CD4-positive, alpha-beta T cell treated with Interleukin-6 for 4 hours (primary cell): ENCODE results near the gene HOXB2.

Experiments
- DNase-seq: peaks from one replicate; pipeline ENCODE4 v3.0.0-alpha.2; 2020; ENCODE audit warnings: mixed read lengths

Gene HOXB2

DNA sequence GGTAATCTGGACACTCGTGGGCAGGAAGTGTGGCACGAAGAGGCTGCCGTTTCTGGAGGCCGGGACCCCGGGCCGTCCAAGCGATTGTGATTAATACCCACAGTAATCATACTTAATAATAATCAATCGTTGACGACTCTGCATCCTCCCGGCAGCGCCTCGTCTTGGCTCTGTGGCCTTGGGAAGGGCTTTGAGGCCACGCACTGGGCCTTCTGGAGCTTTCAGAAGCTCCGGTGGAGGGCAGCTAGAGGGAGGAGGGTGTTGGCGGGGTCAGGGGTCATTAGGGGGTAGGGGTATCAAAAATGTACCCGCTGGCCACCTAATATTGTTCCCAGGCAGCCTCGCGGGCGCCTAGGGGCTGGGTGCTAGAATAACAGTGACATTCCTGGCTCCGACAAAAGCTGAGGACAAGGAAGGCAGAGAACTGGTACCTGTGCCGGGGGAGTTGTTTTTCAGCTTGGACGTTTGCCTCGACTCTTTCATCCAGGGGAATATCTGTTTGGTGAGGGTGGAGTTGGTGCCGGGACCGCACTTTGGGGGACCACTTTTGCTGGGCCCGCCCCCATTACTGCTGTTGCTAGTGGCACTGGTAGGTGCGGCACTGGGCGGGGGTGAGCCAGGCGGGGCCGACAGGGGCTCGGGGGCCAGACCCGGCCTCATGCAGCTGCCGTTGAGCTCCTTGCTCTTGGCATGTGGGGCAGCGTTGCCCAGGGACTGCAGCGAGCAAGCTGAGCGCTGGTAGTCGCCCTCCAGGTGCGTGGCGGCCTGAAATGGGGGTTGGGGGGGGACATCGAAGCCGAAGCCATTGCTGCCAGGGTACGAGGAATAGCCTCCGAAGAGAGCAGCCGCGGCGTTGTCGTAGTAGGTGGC is 6.9 kb upstream of the HOXB2 start:
- no peak for DNase-seq

DNA sequence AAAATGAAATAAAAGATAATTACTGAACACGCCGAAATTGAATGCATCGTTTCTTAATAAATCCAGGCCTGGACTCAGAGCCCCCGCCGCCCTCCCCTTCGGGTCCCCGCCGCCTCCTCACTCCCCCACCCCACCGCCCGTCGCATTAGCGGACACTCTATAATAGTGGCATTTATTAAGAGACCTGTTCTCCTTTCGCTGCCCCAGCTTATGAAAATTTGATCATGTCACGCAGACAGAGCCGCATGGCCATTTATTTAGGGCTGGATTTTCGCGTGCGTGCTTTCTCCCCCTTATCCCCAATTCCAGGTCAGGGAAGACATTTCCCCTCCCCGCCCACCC is 6.3 kb upstream of the HOXB2 start:
- DNase-seq: no peak

DNA sequence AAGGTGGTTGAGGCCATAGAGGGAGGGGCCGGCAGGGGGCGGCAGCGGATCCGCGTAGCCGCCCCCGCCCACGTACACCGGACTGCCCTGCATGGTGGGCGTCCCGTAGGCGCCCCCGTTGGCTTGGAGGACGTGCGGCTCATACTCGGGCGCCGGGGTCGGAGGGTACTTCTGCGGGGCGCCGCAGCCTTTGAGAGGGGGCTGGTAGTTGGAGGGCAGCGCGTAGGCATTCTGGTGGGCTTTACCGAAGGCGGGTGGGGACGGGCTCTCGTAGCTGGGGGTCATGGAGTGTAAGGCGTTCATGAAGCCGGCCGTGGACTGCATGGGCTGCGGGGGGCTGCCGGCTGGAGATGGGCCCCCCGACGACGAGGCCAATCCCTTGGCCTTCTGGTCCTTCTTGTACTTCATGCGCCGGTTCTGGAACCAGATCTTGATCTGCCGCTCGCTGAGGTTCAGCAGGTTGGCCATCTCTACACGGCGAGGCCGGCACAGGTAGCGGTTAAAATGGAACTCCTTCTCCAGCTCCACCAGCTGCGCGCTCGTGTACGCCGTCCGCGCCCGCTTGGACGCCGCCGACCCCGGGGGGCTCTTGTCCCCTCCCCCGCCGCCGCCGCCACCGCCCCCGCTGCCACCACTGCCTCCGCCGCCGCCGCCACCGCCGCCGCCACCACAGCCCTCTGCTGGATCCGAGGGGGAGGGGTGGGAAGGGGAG is 5.7 kb upstream of the HOXB2 start:
- DNase-seq: no peak

DNA sequence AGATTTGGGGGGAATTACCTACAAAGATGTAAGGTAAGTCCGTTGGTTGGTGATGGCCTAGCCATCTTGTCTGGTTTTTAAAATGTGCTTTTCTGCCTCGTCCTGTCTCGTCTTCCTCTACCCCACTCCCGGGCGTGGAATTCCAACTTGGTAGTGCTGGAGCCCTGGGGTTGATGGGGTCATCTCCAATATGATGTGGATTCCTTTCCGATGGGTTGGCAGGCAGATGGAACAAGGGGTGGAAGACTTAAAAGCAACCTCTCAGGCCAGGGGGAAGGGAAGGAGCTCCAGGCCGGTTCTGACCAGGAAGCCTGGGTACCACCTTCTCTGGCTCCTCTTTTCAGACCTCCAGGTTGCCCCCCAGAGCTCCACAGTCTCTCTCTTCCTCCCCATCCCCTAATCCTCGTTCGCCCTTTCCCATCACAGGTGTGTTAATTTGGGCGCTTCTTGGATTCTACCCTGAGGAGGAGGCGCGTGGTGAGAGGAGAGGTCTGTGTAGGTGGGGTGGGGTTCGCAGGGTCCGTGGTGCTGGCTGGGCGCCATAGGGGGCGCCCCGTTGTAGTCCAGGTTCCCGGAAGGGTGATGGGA is 5.1 kb upstream of the HOXB2 start:
- no peak for DNase-seq

DNA sequence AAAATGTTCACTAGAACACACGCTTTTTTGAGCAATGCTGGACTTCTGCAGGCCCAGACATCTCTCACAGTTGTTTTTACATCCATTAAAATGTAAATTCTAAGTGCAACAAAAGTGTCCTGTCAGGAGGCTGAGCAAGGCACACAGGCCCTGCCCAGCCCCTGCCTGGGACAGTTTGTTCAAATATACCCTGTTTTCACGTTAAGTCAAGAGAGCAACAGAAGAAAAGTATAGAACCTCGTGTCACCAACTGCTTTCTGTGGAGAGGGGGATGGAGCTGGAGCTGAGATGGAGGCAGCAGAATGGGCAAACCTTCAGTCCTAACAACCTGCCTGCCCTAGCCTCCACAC is 4.3 kb upstream of the HOXB2 start:
- DNase-seq: no peak

DNA sequence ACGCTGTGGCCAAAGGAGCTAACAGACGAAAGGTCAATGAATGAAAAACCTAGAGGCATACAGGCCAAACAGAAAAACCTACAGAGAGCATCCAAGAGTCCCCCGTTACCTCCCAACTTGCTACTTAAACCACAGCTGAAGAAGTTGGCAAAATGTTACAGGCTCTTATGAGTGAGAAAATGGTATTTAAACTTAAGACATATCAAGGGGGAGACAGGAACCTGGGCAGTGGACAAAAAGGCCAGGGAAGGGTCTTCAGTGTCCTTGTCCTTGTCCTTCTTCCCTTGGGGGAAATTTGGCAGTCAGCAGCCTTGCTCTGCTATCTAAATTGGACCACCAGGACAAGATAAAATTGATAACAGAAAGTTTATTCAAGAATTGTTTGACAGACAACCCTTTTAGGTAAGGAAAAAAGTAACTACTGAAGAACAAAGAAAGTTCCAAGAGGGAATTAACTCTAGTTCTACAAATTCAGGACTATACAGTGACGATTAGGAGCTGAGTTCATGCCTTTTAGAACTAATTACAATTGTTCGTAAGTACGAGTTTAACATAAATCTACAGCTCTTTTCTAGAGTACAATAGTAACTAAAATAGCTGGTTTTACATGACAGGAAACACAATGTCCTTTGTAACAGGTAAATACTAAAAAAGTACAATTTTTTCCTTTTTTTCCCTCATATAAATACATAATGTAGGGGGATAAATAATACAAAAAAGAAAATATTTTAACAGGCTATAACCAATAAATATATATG is 3.8 kb upstream of the HOXB2 start:
- DNase-seq: no peak

DNA sequence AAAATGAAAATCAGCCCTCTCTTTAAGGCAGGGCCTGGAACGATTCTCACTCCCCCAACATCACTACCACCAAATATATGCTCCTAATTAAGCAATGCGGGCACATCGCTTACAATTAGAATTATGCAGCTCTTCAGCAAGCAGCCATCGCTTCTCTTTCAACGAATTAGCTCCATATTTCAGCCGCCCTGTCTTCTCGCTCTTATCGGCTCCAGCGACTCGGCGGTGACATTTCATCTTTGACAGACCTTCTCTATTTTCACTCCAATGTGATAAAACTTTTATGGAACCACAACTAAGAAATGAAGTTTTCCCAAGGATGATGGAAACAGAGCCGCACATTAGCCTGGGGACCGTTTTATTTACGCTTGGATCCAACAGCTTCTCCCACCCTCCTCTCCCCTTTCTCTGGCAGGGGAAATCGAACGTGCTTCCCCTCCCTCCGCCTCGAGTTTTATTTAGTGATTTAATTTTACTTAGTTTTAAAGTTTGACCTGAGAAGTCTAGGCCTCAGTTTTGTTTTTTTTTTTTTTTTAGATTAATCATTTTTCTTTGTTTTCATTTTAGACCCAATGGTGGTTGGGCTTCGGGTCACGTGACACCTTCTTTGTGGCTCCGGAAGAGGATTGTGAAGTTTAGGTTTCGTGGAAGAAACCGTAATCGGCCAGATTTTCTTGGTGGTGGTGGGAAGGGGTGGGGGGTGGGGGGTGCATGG is 3.1 kb upstream of the HOXB2 start:
- DNase-seq: peak; percentile 73

DNA sequence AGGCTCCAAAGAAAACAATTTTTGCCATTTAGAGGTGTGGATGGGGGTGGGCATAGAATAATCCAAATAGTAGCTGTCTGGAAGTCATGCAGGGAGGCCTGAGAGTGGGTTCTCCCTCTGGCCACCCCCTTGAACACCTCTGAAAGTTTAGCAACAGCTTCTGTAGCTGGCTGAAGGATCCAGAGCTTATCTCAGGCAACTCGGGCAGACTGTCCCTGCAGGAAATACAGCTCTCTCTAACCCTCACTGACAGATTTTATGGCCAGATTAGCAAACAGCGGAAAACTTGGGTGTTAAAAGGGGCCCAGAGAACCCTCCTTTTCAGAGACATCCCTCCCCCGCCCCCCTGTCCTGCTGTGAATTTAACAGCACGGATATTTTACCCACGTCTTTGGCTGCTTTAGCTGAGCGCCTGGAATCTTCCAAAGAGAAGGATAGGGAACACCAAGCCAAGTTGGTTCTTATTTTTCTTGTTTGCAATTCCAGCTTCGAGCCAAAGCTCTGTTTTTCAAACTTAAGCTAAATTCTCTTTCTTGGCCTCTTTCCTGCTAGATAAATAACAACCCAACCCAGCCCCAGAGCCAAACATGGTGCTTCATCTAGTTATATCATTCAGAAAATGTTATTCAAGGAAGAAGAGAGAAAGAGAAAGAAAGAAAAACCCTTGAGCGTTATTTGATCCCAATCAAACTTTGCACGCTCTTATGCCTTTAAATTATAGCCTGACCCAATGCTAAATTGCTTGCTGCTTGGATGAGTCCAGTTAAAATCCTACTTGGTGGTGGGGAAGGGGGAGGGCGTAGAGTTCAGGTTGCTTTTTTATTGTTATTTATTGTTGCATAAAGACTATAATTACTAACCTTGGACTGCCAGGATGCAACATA is 2.3 kb upstream of the HOXB2 start:
- peak; percentile 40 for DNase-seq

DNA sequence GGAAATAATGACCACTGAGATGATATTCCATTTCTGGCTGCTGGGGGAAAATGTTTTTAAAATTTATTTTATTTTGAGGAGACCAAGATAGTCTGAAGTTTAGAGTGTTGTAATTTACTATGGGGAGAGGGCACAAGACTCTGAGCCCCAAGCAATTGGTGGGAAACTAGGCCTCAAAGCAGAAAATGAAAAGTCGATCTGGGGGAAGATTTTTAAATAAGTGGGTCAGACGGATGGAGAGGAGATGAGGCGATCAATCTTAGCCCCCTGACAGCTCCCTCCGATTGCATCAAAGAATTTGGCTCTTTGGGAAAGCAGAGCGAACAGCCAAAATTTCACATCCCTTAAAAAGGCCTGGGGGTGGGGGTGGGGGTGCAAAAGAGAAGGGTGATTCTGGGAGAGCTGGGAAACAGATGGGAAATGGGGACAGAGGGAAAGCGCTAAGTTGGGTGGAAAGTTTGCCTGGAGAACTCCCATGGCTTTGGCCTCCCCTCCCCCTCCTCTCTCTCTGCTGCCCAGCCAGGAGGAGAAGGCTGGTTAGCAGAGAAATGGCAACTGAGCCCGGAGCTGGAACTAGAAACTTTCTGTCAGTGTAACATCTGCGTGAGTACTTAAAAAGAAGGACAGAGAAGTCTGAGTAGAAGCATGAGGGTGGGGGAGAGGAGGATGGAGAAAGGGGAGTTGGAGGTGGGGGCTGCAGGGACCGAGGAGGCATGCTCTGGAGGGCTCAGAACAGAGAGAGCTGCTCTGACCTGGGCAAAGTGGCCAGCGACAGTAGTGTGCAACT is 1.4 kb upstream of the HOXB2 start:
- DNase-seq: no peak

DNA sequence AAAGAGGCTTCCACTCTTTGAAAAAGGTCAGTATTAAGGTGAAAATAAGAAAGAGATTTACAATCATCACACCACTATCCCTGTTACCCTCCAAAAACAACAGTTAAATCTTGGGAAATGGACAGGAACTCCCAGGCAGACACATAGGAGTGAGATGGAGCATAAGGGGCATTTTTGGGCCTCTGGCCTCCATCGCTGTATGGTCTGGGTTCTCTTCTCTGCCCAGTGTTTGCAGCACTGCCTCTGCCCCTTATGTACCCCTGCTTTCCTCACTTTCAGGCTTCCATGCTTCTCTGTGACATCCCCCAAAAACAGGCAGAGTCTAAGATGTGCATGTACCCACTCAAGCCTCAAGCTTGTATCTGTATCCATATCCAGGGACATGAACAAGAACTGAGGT is 630 bp upstream of the HOXB2 start:
- no peak for DNase-seq

DNA sequence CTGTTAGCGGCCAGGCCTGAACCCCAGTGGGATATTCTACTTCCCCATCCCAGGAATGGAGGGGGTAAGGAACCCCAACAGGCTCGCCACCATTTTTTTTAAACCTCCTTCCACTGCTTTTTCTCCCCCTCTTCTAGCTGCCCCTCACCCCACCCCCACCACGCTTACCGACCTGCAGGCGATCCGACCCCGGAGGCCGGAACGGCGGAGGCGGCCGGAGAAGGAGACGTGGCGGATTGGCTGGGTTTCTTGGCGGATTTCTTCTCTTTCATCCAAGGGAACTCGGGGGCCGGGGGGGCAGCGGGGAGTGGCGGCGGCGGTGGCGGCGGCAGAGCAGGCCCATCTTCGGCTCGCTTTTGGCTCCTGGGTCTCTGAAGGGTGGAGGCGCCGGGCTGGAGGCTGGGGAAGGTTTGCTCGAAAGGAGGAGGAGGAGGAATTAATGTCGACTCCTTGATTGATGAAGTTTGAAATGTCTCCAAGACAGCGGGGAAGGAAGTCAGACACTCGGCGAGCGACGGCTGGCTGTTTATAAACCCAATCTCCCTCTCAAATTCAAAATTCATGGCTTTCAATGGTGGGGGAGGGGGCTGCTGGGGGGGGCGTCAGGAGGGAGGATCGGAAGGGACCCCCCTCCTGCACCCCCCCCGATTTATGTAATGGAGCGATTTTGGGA is 424 bp downstream of the HOXB2 start:
- DNase-seq: peak; percentile 66

DNA sequence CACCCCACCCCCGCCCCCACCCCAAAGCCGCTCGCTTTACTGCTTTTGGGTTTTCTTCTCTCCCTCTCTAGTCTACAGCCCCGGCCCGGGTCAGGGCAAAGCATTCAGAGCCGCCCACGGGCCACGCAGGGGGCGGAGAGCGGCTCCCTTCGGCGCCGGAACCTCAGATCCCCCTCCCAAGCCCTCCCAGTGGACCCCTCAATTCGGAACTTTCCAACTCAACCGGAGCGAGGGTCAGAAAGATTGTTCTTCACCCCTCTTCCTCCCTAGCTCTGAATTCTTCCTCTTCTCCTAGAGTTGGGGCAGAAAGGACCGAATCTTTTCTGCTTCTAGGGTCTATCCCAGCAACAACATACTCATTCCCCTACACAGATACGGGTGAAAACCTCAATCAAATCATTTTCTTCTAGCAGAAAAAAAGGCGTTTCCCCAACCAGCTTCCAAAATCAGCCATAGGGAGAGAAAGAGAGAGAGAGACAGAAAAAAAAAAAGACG is 1.0 kb downstream of the HOXB2 start:
- no peak for DNase-seq

DNA sequence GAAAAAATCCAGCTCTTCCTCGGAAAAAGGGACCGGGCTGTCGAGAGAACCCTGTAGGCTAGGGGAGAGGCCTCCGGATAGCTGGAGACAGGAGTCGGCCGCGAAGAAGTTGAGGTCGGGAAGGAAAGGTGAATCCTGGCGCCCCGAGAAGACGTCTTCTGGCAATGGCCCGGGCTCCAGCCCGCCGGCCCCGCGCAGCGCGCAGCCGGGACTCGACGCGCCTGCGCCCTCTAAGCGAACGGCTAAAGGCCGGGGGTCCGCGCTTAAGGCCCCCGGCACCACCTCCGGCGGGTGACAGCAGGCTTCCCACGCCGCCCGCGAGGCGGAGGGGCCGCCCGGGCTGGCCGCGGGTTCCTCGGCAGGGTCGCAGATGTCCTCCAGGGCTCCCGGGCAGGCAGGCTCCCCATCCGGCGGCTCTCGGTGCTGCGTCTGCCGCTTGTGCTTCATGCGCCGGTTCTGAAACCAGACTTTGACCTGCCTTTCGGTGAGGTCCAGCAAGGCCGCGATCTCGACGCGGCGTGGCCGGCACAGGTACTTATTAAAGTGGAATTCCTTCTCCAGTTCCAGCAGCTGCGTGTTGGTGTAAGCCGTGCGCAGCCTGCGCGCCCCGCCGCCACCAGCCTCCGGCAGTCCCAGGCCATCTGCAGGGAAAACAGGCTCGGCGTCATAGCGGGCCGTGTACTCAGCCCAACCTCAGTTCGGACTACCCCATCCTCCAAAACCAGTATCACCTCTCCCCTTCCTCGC is 1.6 kb downstream of the HOXB2 start:
- DNase-seq: peak; percentile 70

DNA sequence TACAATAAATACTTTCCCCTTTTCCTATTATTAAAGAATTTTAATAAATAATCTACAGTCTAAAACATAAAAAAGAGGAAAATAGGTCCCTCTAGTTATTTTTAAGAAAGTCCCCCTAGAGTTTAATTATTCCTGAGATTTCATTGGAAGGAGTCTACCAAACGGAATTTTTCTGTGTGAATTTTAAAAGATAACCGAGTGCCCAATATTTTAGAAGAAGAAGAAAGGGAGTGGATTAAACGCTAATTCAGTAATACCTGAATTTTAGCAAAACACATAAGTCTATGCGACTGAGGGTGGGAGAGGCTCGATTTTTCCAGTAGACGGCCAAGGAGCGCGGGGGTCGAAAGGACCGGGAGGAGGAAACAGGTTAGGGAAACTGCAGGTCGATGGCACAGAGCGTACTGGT is 2.2 kb downstream of the HOXB2 start:
- no peak for DNase-seq

DNA sequence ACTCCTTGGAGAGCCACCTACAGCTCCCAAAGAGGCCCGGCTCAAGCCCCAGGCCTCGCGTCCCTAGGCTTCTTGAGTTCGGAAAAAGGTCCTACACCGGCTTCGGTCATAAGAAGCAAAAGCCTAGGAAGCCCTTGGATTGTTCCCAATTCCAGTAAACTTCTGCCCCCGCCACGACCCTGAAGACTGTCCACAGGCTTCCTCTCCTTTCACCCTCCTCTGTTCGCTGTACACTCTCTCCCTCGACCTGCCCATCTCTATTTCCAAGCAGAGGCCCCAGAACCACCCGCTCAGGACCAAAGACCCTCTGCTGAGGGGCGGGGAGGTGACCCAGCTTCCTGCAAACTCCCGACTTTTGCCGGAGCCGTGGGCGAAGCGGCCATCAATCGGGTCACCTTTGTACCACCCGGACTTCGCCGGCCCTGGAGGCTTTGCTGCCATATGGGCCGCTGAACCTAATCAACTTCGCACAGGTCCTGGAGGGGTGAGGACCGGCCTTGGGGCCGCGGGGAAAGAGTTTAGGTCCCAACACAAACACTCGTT is 2.7 kb downstream of the HOXB2 start:
- DNase-seq: peak; percentile 50

DNA sequence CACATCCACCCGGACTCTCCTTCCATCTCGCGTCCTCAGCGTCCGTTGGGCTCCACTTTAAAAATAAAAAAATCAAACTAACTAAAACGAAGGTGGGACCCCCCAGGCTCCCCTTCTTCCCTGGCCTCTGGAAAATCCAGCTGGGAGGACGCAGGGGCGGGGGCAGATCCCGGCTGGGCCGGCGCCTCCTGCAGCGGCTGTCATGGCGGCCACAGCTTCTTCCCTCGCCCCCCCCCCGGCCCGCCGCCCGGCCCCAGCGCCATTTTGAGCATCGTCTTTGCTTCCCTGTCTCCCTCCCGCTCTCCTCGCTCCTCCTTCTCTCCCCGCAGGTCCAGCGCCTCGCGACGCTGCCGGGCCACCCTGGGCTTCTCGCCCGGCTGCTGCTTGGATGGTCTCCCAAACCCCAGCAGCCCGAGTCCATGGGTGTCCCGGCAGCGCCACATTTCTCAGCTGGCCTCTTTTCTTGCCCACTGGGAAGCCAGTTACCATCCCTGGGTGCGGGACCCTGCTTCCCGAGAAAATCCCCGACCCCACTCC is 3.3 kb downstream of the HOXB2 start:
- peak; percentile 65 for DNase-seq

DNA sequence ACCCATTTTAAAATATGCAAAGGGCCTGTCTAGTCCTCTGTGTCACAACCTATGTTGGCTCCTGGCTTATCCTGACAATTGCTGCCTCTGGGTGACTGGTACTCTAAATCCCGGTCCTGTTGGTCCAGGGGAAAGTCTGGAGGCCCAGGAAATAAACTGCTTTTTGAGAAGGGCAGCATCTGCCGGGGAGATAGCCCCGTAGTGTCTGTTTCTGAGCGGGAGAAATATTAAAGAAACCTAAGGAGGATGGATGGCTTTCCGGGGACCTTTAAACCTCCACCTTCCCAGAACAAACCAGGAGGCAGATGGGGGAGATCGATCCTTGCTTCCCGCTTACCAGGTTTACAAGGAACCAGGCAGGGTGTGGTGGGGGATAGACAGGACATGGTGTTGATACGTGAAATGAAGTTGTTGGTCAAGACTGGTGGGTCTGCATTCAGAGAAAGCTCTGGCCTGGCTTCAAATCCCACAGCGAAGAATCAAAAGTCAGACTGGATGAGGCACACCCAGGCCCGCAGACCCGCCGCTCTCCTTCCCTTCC is 3.8 kb downstream of the HOXB2 start:
- no peak for DNase-seq

DNA sequence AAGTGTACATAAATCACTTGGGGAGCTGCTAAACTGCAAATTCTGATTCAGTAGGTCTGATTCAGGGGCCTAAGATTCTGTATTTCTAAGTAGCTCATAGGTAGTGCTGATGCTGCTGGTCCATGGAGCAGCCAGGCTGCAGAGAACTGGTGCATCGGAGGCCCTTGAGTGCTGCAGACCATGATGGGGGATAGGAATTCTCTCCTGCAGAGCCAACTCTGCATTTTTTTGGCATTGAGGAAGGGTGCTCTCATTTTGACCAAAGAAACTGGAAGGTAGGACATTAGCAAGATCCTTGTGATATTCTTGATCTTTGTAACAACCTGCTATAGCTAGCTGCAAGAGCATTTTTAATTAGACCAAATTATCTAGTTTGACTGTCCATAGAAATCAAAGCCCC is 4.7 kb downstream of the HOXB2 start:
- no peak for DNase-seq
